ENCODE measurements around the gene TSPAN9. TPM values are rescaled to one million over a fixed set of nuclear protein-coding genes. Genes with fewer than 3 reads are reported as not detected.

The TSPAN9 gene
- total and polyA plus RNA-seq, 9 donors = 24.9 to 72.3 (median 55.7) TPM

- no peaks in the 10 kb centered on the region for H3K27me3 ChIP-seq
- H3K4me3 ChIP-seq = no peak overlapping the region
- H3K4me1 ChIP-seq (ENCODE audit: insufficient read depth) = peaks cover 25% of the 10 kb centered on the region
- intact Hi-C loops (cut with DNase I) = no loop called here
- TF ChIP-seq POLR2A (IDR thresholded peaks at IDR 0.05) (no peak), CTCF (IDR thresholded peaks at IDR 0.05) (no peak), EP300 (IDR thresholded peaks at IDR 0.05) (no peak)
- WGBS, 3 donors = 36 to 53% (median 52%) methylated on average over 8 of the region's 8 CpGs
- no peak for DNase-seq
- no peak overlapping the region for H3K27ac ChIP-seq
- no peaks in the 10 kb centered on the region for H3K9me3 ChIP-seq
- no peaks in the 10 kb centered on the region for H3K36me3 ChIP-seq
Observed at GRCh38 chr12:3102771-3103410, 25.7 kb downstream of the TSPAN9 start.

DNA sequence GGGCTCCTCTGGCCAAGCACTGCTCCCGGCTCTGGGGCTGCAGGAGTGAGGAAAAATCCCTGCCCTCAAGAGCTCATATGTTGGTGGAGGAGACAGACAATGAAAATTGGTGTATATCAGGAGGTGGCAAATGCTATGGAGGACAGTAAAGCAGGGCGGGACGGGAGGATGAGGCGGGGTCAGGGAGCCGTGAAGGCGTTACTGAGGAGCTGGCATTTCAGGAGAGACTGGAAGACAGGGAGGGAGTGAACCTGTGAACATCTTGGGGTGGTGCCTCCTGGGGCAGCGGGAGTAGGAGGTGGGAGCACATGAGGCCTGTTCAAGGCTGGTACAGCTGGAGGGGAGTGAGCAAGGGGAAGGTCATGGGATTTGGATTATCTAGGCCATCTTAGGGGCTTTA is 26.6 kb downstream of the TSPAN9 start:
- H3K4me3 ChIP-seq = no peak overlapping the region
- H3K4me1 ChIP-seq (ENCODE audit: insufficient read depth) = peaks cover 20% of the 10 kb centered on the region
- H3K36me3 ChIP-seq = no peaks in the 10 kb centered on the region
- intact Hi-C loops (cut with DNase I) = no loop called here
- no peaks in the 10 kb centered on the region for H3K27me3 ChIP-seq
- TF ChIP-seq POLR2A (IDR thresholded peaks at IDR 0.05) = no peak
- no peak for TF ChIP-seq CTCF (IDR thresholded peaks at IDR 0.05)
- no peak for TF ChIP-seq EP300 (IDR thresholded peaks at IDR 0.05)
- WGBS, 3 donors = 88 to 97% (median 96%) methylated on average over 7 of the region's 7 CpGs
- DNase-seq = no peak
- no peak overlapping the region for H3K27ac ChIP-seq
- no peaks in the 10 kb centered on the region for H3K9me3 ChIP-seq

GRCh38 chr12:3105690-3106479 is 28.7 kb downstream of the TSPAN9 start:
- no peak for DNase-seq
- no peak for TF ChIP-seq POLR2A (IDR thresholded peaks at IDR 0.05)
- TF ChIP-seq CTCF (IDR thresholded peaks at IDR 0.05) = no peak
- TF ChIP-seq EP300 (IDR thresholded peaks at IDR 0.05) = no peak
- WGBS, 3 donors = 88 to 90% (median 90%) methylated on average over 29 of the region's 29 CpGs
- no peaks in the 10 kb centered on the region for H3K9me3 ChIP-seq
- no peak overlapping the region for H3K4me3 ChIP-seq
- no peaks in the 10 kb centered on the region for H3K36me3 ChIP-seq
- no peak overlapping the region for H3K27ac ChIP-seq
- no peaks in the 10 kb centered on the region for H3K27me3 ChIP-seq
- intact Hi-C loops (cut with DNase I) = no loop called here
- peaks cover 20% of the 10 kb centered on the region for H3K4me1 ChIP-seq (ENCODE audit: insufficient read depth)

GRCh38 chr12:3106579-3106978 is 29.4 kb downstream of the TSPAN9 start:
- Histone ChIP-seq H3K9me3 (no peaks in the 10 kb centered on the region), H3K4me1 (ENCODE audit: insufficient read depth) (peaks cover 20% of the 10 kb centered on the region), H3K4me3 (no peak overlapping the region), H3K36me3 (no peaks in the 10 kb centered on the region), H3K27me3 (no peaks in the 10 kb centered on the region), H3K27ac (peak overlapping the region in 1 of 2 donors; percentile 51)
- TF ChIP-seq CTCF (IDR thresholded peaks at IDR 0.05) = no peak
- TF ChIP-seq POLR2A (IDR thresholded peaks at IDR 0.05) = no peak
- no peak for TF ChIP-seq EP300 (IDR thresholded peaks at IDR 0.05)
- intact Hi-C loops (cut with DNase I) = no loop called here
- DNase-seq = no peak
- WGBS, 3 donors = 38 to 57% (median 39%) methylated on average over 7 of the region's 7 CpGs
